AG09309 (cell line): ENCODE data around the gene USP36.

Experiments used
- DNase-seq: peaks from one replicate; pipeline ENCODE4 v3.0.0-alpha.2; 2010; ENCODE audit warnings: low read depth
- H3K4me3 ChIP-seq: 2 replicates; pipeline ENCODE4 v1.5.1; 2011; ENCODE audit warnings: mild to moderate bottlenecking, low read depth, low read length, moderate library complexity; ENCODE audit not compliant: control insufficient read depth
- TF ChIP-seq, protein P1 (sequence below): IDR thresholded peaks from 2 replicates; pipeline ENCODE4 v1.5.1; 2011; ENCODE audit warnings: mild to moderate bottlenecking, low read depth, low read length, inconsistent platforms; ENCODE audit not compliant: insufficient read depth, control insufficient read depth; ENCODE audit errors: missing control alignments

Gene USP36

DNA sequence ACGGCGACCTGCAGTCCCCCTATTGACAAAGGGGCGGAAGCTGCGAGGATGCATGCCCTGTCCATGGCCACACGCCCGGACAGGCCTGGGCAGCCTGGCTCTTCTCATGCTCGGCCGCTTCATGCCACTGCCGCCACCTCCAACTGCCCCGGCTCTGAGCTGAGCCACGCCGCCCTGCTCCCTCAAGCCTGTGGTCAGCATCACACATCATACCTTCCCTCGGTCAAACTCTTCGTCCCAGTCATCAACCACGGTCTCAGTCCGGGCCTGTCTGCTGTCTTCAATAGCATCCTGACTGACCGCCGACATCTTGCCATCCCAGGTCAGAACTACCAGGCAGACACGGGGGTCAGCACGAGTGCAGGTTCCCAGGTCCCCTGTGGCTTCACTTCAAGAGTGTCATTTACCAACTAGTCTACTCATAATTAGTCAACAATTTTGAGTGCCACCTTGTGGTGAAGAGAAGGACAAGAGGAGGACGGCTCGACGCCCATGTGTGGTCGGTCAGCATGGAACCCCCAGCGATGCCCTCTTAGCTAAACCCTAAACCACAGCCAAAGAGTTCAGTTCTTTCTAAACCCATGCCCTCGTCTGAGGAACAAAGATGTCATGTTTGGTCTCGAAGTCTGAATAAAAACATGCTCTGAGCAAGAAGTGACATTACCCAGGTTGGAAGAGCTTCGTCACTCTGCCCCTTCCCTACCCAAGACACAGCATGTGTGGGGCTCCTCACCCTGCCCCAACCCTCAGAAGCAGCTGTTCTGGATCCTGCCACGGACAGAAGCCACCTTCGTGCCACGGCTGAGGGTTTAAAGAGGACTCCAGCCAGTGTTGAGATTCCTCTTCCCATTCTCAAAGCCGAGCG lies 41.7 kb downstream of the USP36 start:
- TF ChIP-seq, protein P1, sequence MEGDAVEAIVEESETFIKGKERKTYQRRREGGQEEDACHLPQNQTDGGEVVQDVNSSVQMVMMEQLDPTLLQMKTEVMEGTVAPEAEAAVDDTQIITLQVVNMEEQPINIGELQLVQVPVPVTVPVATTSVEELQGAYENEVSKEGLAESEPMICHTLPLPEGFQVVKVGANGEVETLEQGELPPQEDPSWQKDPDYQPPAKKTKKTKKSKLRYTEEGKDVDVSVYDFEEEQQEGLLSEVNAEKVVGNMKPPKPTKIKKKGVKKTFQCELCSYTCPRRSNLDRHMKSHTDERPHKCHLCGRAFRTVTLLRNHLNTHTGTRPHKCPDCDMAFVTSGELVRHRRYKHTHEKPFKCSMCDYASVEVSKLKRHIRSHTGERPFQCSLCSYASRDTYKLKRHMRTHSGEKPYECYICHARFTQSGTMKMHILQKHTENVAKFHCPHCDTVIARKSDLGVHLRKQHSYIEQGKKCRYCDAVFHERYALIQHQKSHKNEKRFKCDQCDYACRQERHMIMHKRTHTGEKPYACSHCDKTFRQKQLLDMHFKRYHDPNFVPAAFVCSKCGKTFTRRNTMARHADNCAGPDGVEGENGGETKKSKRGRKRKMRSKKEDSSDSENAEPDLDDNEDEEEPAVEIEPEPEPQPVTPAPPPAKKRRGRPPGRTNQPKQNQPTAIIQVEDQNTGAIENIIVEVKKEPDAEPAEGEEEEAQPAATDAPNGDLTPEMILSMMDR: peak; percentile 46

DNA sequence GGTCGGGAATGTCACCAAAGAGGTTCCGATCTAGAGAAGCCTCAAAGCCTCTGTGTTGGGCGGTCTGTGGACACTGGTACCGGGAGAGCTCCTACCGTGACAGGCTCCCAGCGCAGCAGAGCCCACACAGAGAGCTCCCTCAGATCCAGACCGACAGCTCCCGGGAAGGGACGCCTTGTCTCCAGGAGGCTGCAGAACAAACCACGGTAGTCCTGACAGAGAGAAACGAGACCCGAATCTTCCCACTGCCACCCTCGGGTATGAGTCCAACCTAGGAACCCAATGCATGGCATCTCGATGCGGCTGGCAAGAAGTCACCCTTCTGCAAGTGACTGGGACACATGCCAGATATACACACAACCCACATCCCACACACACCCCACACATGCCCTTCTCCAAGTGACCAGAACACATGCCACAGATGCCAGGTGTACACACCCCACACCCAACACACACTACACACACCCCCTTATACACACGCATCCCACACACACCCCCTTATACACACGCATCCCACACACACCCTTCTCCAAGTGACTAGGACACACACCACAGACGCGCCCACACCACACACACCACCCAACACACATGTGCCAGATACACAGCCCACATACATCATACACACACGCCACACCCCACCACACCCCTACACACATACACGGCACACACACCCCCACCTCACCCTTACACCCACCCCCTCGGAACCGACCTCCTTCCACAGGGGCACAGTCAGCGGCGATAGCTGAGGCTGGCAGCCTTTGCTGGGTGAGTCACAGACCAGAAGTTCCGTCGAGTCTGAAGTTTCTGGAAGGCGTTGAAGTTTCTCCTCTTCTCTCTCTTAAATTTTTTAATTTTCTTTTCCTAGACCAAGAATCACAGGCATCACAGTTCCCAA lies 42.7 kb downstream of the USP36 start:
- H3K4me3 ChIP-seq: no peak overlapping the region
- DNase-seq: no peak
- TF ChIP-seq, protein P1: no peak

More for the DNA sequence above, 41.7 kb downstream of the USP36 start:
- no peak overlapping the region for H3K4me3 ChIP-seq
- DNase-seq: no peak

DNA sequence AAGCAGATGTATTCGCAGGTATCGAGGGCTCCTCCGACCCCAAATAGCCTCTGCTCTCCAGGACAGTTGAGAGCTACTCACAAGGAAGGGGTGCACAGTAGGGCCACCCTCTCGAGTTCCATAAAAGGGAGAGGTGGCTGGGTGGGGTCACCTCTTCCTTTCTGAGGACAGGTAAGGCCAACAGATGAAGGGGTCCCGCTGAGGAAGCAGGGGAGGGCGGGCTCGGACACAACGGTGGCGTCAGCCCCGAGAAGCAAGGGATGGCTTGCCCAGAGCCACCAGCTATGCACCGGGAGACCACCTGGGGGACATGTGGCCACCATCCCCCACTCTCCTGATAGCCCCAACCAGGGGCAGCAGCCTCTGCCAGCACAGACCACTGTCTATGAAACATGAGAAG lies 43.4 kb downstream of the USP36 start:
- no peak overlapping the region for H3K4me3 ChIP-seq
- DNase-seq: no peak
- TF ChIP-seq, protein P1: no peak

DNA sequence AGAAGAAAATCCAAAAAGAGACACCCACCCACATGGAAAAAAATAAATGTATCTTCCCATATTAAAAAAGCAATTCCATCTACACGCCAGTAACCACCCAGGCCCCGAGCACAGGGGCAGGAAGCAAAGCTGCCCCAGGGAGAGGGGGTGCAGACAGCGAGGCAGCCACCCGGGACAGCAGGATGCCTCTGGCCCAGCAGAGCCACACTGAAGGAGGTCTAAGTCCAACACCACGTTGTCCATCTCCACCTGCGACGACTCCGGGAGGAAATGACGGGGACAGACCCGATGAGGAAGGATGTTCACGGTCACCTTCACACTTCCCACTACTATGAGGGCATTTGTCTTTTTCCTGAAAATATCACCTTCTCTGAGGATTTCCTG lies 44.1 kb downstream of the USP36 start:
- no peak for DNase-seq
- no peak overlapping the region for H3K4me3 ChIP-seq
- TF ChIP-seq, protein P1: no peak

DNA sequence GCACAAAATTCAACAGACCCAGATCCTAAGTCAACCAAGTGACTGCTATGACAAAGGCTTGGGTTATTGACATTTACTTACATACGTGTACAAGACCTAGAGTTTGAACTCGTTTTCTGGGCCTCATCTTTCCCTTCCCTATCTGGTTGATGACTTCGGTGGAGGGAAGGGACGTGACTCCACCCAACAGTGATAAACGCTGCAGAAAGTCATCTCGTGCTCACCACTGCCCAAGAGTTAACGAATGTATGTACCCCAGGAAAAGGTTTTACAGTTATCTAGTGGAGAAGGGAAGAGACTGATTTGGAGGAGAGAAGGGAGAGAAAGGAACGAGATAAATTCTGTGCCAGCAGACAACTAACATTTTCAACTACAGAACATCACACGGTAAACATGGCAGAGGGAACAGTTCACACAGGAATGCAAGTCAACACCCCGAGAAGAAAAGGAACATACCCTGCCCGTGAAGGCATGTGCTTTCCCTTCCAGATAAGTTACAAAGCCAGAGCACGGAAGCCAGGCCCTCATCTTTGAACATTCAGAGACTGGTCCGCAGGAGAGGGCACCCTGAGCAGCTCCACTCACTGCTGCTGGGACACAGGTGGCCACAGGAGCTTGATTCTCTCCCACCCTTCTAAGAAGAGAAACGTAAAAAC lies 44.6 kb downstream of the USP36 start:
- no peak for DNase-seq
- TF ChIP-seq, protein P1: no peak
- no peak overlapping the region for H3K4me3 ChIP-seq
